T-cell (primary cell): ENCODE data around the gene CNNM3. TPM values are rescaled to one million over a fixed set of nuclear protein-coding genes. Genes with fewer than 3 reads are reported as not detected.
A peak's percentile ranks its signal among the peaks of the same experiment; 100 is the strongest.

Source experiments
- ATAC-seq, 4 experiments: fragments of 200-7000 bp in 3 of 4; fragments of 150-1000 bp in 1 of 4; cut with Tn5 transposase; replicated peaks in 1 of 4; 1 replicate in 3 of 4; 2 replicates in 1 of 4; pipeline ENCODE4 v1.10.0; 2021; ENCODE audit warnings: moderate library complexity in 3 of 4, mild to moderate bottlenecking in 2 of 4, moderate number of reproducible peaks in 1 of 4
- CTCF ChIA-PET, 2 donors: fragments of 300-600 bp; sonication (Branson Sonifier 250); formaldehyde crosslinking; loops; one replicate each; lab custom pipeline; 2022; ENCODE audit warnings: antibody characterized with exemption in 2 of 2; lab: Charles Lee
- POLR2A ChIA-PET, 2 donors: fragments of 300-600 bp; sonication (Branson Sonifier 250); formaldehyde crosslinking; loops; one replicate each; lab custom pipeline; 2022; ENCODE audit warnings: antibody characterized with exemption in 2 of 2; lab: Charles Lee
- DNase-seq, 35 experiments: peaks; one replicate each; pipeline versions ENCODE4 v3.0.0 to v3.0.0-alpha.2; 2013 to 2023
- H3K27ac ChIP-seq: one replicate; pipeline ENCODE4 v1.5.1; 2013; ENCODE audit warnings: low read length
- H3K27me3 ChIP-seq, 2 experiments: replicated peaks in 1 of 2; 1 replicate in 1 of 2; 2 replicates in 1 of 2; pipeline versions ENCODE4 v1.6.1 to v1.7.0; 2013; ENCODE audit warnings: low read length in 1 of 2, mixed read lengths in 1 of 2; ENCODE audit not compliant: control insufficient read depth in 2 of 2, insufficient read depth in 2 of 2; ENCODE audit errors: extremely low read depth in 1 of 2
- H3K36me3 ChIP-seq, 2 donors: 1 replicate in 1 of 2; 2 replicates in 1 of 2; pipeline versions ENCODE4 v1.6.1 to v1.7.0; 2013; ENCODE audit warnings: low read length in 1 of 2; ENCODE audit not compliant: control insufficient read depth in 2 of 2, insufficient read depth in 1 of 2; ENCODE audit errors: extremely low read depth in 1 of 2
- H3K4me1 ChIP-seq, 2 experiments: 1 replicate in 1 of 2; 2 replicates in 1 of 2; pipeline versions ENCODE4 v1.6.1 to v1.7.0; 2013; ENCODE audit warnings: low read length in 2 of 2, mixed read lengths in 1 of 2; ENCODE audit not compliant: insufficient read depth in 2 of 2, control insufficient read depth in 1 of 2; ENCODE audit errors: extremely low read depth in 1 of 2
- H3K4me3 ChIP-seq, 2 donors: 1 replicate in 1 of 2; 2 replicates in 1 of 2; pipeline versions ENCODE4 v1.5.1 to v1.7.0; 2013; ENCODE audit warnings: mild to moderate bottlenecking in 2 of 2, low read length in 1 of 2, moderate library complexity in 1 of 2; ENCODE audit not compliant: control insufficient read depth in 1 of 2; ENCODE audit errors: extremely low read depth in 1 of 2
- H3K9me3 ChIP-seq: 2 replicates; pipeline ENCODE4 v1.7.0; 2013
- H3K27ac Mint-ChIP-seq, 2 donors: one replicate each; pipeline ENCODE4 v1.8.0; 2020 to 2021; ENCODE audit warnings: mild to moderate bottlenecking in 2 of 2, mixed read lengths in 2 of 2
- H3K27me3 Mint-ChIP-seq, 2 donors: one replicate each; pipeline ENCODE4 v1.8.0; 2021 to 2022; ENCODE audit warnings: mixed read lengths in 2 of 2
- H3K36me3 Mint-ChIP-seq: one replicate; pipeline ENCODE4 v1.8.0; 2021; ENCODE audit warnings: mixed read lengths
- H3K4me1 Mint-ChIP-seq, 3 donors: one replicate each; pipeline ENCODE4 v1.8.0; 2020 to 2022; ENCODE audit warnings: mixed read lengths in 3 of 3, mild to moderate bottlenecking in 1 of 3
- H3K4me3 Mint-ChIP-seq, 3 donors: one replicate each; pipeline ENCODE4 v1.8.0; 2020 to 2022; ENCODE audit warnings: mild to moderate bottlenecking in 3 of 3, mixed read lengths in 3 of 3, moderate library complexity in 3 of 3
- H3K9me3 Mint-ChIP-seq, 3 donors: one replicate each; pipeline ENCODE4 v1.8.0; 2020 to 2022; ENCODE audit warnings: mixed read lengths in 3 of 3
- WGBS: methylation state at CpG from one replicate; pipeline ENCODE4 v1.1.5; 2013; ENCODE audit warnings: missing lambda C conversion rate; ENCODE audit not compliant: insufficient coverage; 5-methylcytosine and 5-hydroxymethylcytosine counted together
- total RNA-seq, 35 experiments: library from RNA in 6 of 35; stranded (reverse) in 6 of 35; fragments of 120-200 nt in 1 of 35; gene quantifications; one replicate each; pipeline versions ENCODE4 v1.2.1 to v1.2.4 and lab custom pipeline; 2013 to 2026

Gene CNNM3
- total RNA-seq, 5 donors from 2014 or later (not counting 1 experiment from before 2014, with no cell fraction given), result 44.2 to 55.3 (median 48.0) TPM

DNA sequence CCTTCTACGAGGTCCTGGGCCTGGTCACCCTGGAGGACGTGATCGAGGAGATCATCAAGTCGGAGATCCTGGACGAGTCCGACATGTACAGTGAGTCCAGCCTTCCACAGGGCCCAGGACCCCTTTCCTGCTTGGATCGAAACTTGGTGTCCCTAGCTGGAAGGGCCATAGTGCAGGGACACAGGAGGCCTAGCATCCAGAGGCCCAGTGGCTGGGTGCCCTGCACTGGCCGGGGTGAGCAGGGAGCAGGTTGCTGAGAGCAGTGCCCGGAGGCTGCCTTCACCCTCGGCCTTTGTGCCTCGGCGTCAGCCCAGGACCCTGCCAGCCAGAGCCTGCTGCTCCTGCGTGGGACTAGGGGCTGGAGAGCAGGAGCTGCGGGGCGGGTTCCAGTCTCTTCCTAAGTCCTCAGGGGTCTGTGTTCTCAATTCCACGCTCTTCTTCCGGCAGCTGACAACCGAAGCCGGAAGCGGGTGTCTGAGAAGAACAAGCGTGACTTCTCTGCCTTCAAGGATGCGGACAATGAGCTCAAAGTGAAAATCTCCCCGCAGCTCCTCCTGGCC, 18.9 kb upstream of the CNNM3 start:
- 95% methylated on average over 23 of the region's 23 CpGs for WGBS
- Histone ChIP-seq H3K9me3 (no peaks in the 10 kb centered on the region), H3K27ac (no peak overlapping the region), H3K4me1 (peaks cover 0 to 18% of the 10 kb centered on the region in 2 experiments), H3K27me3 (no peaks in the 10 kb centered on the region), H3K4me3 (no peak overlapping the region), H3K36me3 (peaks cover 5 to 10% of the 10 kb centered on the region in 2 donors)
- ChIA-PET CTCF (interaction anchor here in 1 of 2 donors (1.2 kb wide), 1 partner anchor 13 kb away, joined by 3 read pairs; no protein-coding TSS in a partner anchor), POLR2A (no interaction called here)
- DNase-seq (no peak), ATAC-seq (no peak)
- no peaks in the 10 kb centered on the region for H3K9me3 Mint-ChIP-seq
- H3K36me3 Mint-ChIP-seq, result peaks cover 13% of the 10 kb centered on the region
- no peak overlapping the region for H3K4me3 Mint-ChIP-seq
- no peaks in the 10 kb centered on the region for H3K27me3 Mint-ChIP-seq
- no peaks in the 10 kb centered on the region for H3K4me1 Mint-ChIP-seq
- no peak overlapping the region for H3K27ac Mint-ChIP-seq

DNA sequence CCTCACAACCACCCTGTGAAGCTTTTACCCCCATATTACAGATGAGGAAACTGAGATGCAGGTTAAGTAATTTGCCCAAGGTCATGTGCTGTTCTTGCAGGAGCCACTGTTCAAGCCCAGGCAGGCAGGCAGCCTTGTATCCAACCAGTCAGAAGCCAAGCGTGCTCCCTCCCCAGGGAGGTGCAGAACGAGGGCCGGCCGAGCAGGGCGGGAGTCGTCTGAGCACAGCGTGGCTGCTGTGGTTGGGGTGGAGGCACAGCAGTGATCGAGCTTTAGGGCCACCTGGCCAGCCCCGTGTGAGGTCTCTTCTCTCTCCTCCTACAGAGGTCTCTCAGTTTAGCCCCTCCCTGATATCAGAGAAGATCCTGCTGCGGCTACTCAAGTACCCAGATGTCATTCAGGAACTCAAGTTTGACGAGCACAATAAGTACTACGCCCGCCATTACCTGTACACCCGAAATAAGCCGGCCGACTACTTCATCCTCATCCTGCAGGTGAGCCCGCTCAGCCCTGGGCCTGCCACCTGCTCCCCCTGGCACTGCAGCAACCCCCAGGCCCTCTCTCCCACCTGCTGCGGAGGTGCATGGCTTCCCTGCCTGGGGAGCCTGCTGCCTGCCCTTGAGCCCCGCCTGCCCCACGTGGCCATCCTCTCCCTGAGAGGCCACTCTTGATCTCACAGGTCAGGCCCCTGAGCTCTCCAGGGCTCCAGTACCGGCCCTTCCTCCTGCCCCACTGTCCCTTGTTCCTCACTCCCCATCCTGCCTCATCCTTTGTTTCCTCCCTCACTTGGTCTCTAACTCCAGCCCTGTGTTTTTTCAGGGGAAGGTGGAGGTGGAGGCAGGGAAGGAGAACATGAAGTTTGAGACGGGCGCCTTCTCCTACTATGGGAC, 17.1 kb upstream of the CNNM3 start:
- no peaks in the 10 kb centered on the region for H3K9me3 Mint-ChIP-seq
- ChIA-PET CTCF (interaction anchor here (0.6 to 0.7 kb wide), 2 partner anchors 17 to 38 kb away, joined by 3 read pairs; partner anchors contain the start of gene CNNM3 (in 1 of the 2)), POLR2A (no interaction called here)
- WGBS, result 92% methylated on average over 12 of the region's 23 CpGs
- no peak overlapping the region for H3K27ac ChIP-seq
- no peaks in the 10 kb centered on the region for H3K27me3 Mint-ChIP-seq
- no peak overlapping the region for H3K4me3 Mint-ChIP-seq
- no peak overlapping the region for H3K4me3 ChIP-seq
- ATAC-seq, result no peak
- no peaks in the 10 kb centered on the region for H3K9me3 ChIP-seq
- peaks cover 0 to 24% of the 10 kb centered on the region in 2 experiments for H3K4me1 ChIP-seq
- H3K36me3 Mint-ChIP-seq, result peaks cover 13% of the 10 kb centered on the region
- H3K4me1 Mint-ChIP-seq, result peaks cover 0 to 5% (median 4%) of the 10 kb centered on the region in 3 donors
- DNase-seq, result no peak
- no peaks in the 10 kb centered on the region for H3K27me3 ChIP-seq
- H3K27ac Mint-ChIP-seq, result no peak overlapping the region
- peaks cover 5 to 10% of the 10 kb centered on the region in 2 donors for H3K36me3 ChIP-seq

DNA sequence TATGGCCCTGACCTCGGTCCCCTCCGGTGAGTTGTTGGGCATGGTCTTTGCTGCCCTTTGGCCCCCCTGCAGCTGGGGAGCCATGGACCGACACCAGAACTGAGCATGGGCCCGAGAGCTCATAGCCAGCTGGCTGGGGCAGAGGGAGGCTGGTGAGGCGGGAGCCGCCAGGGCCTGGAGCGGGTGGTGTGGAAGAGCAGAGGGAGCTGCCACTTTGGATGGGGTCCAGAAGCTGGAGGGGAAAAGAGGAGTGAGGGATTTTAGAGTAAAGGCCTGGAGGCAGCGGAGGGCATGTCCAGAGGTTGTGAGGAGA, 16.5 kb upstream of the CNNM3 start:
- no peaks in the 10 kb centered on the region for H3K9me3 Mint-ChIP-seq
- H3K36me3 ChIP-seq, result peaks cover 5 to 10% of the 10 kb centered on the region in 2 donors
- POLR2A ChIA-PET, result no interaction called here
- peaks cover 13% of the 10 kb centered on the region for H3K36me3 Mint-ChIP-seq
- H3K9me3 ChIP-seq, result no peaks in the 10 kb centered on the region
- H3K27me3 ChIP-seq, result no peaks in the 10 kb centered on the region
- H3K4me1 ChIP-seq, result peaks cover 0 to 24% of the 10 kb centered on the region in 2 experiments
- no peaks in the 10 kb centered on the region for H3K27me3 Mint-ChIP-seq
- 95% methylated on average over 6 of the region's 8 CpGs for WGBS
- CTCF ChIA-PET, result interaction anchor here in 1 of 2 donors (0.6 kb wide), 2 partner anchors 17 to 121 kb away, joined by 3 read pairs; partner anchors contain the start of gene CNNM3
- H3K4me3 Mint-ChIP-seq, result no peak overlapping the region
- ATAC-seq (no peak), DNase-seq (no peak)
- no peak overlapping the region for H3K27ac ChIP-seq
- no peak overlapping the region for H3K4me3 ChIP-seq
- H3K27ac Mint-ChIP-seq, result no peak overlapping the region
- peaks cover 0 to 5% (median 4%) of the 10 kb centered on the region in 3 donors for H3K4me1 Mint-ChIP-seq

DNA sequence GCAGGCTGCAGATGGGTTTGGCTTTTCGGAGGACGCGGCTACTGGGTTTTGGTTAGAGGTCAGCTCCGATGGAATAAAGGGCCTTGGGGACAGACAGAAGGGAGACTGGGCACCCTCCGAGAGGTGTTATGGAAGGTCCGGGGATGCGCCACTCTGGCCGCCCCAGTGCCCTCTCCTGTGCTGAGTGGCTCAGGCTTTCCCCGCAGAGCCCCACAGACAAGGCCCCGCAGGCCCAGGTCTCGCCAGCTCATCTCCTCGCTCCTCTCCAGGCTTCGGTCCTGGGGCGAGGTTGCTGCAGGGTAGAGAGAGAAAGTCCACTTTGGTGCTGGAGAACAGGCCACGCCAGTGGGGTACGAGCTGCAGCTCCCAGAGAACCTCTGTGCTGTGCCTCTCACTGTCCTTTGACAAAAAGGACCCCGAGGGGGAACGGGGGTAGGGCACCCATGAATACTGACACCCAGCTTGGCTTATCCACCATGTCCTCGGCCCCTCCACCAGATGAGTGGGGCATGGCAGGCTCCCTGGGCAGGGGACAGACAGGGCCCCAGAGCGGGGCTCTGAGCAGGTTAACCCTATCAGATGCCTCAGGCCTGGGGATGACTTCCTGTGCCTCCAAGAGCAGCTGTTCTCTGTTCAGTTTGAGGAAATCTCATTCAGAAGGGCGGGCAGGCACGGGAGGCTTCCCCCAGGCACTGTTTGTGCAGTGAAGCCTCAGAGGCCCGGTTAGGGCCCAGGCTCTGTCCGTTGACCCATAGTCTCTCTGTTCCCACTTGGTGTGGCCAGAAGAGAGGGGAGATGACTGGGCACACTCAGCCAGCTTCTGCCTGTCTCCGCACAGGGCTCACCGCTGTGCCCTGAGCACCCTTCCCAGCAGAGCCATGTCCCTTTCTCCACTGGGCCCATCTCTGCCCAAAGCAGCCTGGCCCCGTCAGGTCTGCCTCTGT, 15.7 kb upstream of the CNNM3 start:
- Histone ChIP-seq H3K36me3 (peaks cover 5 to 10% of the 10 kb centered on the region in 2 donors), H3K27me3 (no peaks in the 10 kb centered on the region), H3K4me1 (peaks cover 0 to 24% of the 10 kb centered on the region in 2 experiments), H3K27ac (no peak overlapping the region), H3K9me3 (no peaks in the 10 kb centered on the region), H3K4me3 (no peak overlapping the region)
- ATAC-seq, result peak; percentile 18 to 56 (median 25)
- Mint-ChIP-seq H3K9me3 (no peaks in the 10 kb centered on the region), H3K4me1 (peaks cover 2 to 7% (median 5%) of the 10 kb centered on the region in 3 donors), H3K4me3 (no peak overlapping the region), H3K36me3 (peaks cover 13% of the 10 kb centered on the region), H3K27me3 (no peaks in the 10 kb centered on the region), H3K27ac (no peak overlapping the region)
- DNase-seq, result no peak
- POLR2A ChIA-PET, result no interaction called here
- CTCF ChIA-PET, result interaction anchor here (0.5 to 1.3 kb wide), 6 partner anchors 16 to 121 kb away, joined by 3 to 6 read pairs (median 3); partner anchors contain the start of genes ANKRD39 (in 1 of the 2) and CNNM3 (in 1 of the 2)
- 89% methylated on average over 24 of the region's 27 CpGs for WGBS

DNA sequence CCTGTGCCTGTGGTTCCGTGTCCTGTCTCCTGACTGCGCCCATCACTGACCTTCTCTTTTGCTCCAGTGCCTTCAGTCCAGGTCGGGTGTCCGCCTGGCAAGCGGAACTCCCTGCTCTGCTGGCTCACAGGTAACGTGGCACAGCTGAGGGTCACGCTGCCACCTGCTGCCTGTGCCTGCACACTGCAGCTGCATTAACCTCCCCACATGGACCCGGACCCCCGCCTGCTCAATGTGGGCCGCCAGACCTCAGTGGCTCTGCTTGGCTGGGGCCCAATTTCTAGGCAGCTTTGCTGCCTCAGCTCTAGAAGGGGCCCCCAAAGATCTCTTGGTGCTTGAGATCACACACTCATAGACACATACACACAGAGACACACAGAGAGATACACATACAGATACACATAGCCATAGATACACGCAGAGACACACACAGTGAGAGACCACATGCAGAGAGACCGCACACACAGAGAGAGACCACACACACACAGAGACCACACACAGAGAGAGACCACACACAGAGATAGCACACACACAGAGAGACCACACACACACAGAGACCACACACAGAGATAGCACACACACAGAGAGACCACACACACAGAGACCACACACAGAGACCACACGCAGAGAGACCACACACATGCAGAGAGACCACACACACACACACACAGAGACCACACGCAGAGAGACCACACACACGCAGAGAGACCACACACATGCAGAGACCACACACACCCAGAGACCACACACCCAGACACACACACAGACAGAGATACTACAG, 14.9 kb upstream of the CNNM3 start:
- H3K27me3 Mint-ChIP-seq, result no peaks in the 10 kb centered on the region
- no peak overlapping the region for H3K27ac Mint-ChIP-seq
- H3K36me3 ChIP-seq, result peaks cover 5 to 10% of the 10 kb centered on the region in 2 donors
- peaks cover 0 to 26% of the 10 kb centered on the region in 2 experiments for H3K4me1 ChIP-seq
- peaks cover 13% of the 10 kb centered on the region for H3K36me3 Mint-ChIP-seq
- H3K4me3 Mint-ChIP-seq, result no peak overlapping the region
- H3K9me3 Mint-ChIP-seq, result no peaks in the 10 kb centered on the region
- DNase-seq, result peak; percentile 37 to 80 (median 66)
- H3K4me3 ChIP-seq, result no peak overlapping the region
- ChIA-PET CTCF (interaction anchor here (0.5 to 1.3 kb wide), 5 partner anchors 27 to 67 kb away, joined by 3 to 6 read pairs (median 3); partner anchors contain the start of gene ANKRD39 (in 1 of the 2)), POLR2A (no interaction called here)
- no peaks in the 10 kb centered on the region for H3K9me3 ChIP-seq
- H3K4me1 Mint-ChIP-seq, result peaks cover 4 to 9% (median 8%) of the 10 kb centered on the region in 3 donors
- H3K27me3 ChIP-seq, result no peaks in the 10 kb centered on the region
- 44% methylated on average over 15 of the region's 15 CpGs for WGBS
- H3K27ac ChIP-seq, result no peak overlapping the region
- ATAC-seq, result peak; percentile 93 to 97 (median 94)
